ENCODE results near the gene TNIK.

The TNIK gene

GRCh38 chr3:171138027-171138426 is 322.2 kb downstream of the TNIK start:
- no peaks in the 10 kb centered on the region for H3K9me3 ChIP-seq (ENCODE audit: control insufficient read depth, low read length)
- H4K91ac ChIP-seq (ENCODE audit: low read length), result no peak overlapping the region
- no peak overlapping the region for H2BK15ac ChIP-seq (ENCODE audit: low read depth, poor library complexity, severe bottlenecking)
- 100% methylated on average over 2 of the region's 2 CpGs for WGBS
- no peak overlapping the region for H2BK5ac ChIP-seq (ENCODE audit: low read depth, low read length, poor library complexity, severe bottlenecking)
- H3K4me3 ChIP-seq (ENCODE audit: insufficient read depth in 1 of 2, low read depth in 1 of 2, low read length in 2 of 2), result no peak overlapping the region
- H3K9ac ChIP-seq (ENCODE audit: low read length), result no peak overlapping the region
- no peak overlapping the region for H3K14ac ChIP-seq (ENCODE audit: low read length in 2 of 2)
- peak overlapping the region; percentile 17 for H2AK5ac ChIP-seq (ENCODE audit: low read length, severe bottlenecking)
- no peak overlapping the region for H2BK120ac ChIP-seq (ENCODE audit: low read depth, low read length)
- no peak overlapping the region for H3K23ac ChIP-seq (ENCODE audit: low read length in 2 of 2)
- no peaks in the 10 kb centered on the region for H3K27me3 ChIP-seq (ENCODE audit: control insufficient read depth in 1 of 2, insufficient read depth in 1 of 2, low read length in 2 of 2)
- H3K27ac ChIP-seq (ENCODE audit: low read length, poor library complexity, severe bottlenecking), result peak overlapping the region; percentile 42
- H3K4me1 ChIP-seq (ENCODE audit: control insufficient read depth, insufficient read depth, low read depth, low read length), result peaks cover 9% of the 10 kb centered on the region
- H3K79me1 ChIP-seq (replicated peaks; ENCODE audit: low read length, poor library complexity, severe bottlenecking), result peaks cover 4% of the 10 kb centered on the region
- no peak overlapping the region for H3K4me2 ChIP-seq (ENCODE audit: low read length, poor library complexity, severe bottlenecking)
- DNase-seq, result no peak
- H3K4ac ChIP-seq (ENCODE audit: low read depth in 1 of 2, low read length in 2 of 2), result no peak overlapping the region
- peaks cover 6 to 20% of the 10 kb centered on the region in 2 experiments for H3K36me3 ChIP-seq (ENCODE audit: control insufficient read depth in 1 of 2, insufficient read depth in 2 of 2, low read depth in 1 of 2, low read length in 2 of 2)
- no peak overlapping the region for H2BK12ac ChIP-seq (ENCODE audit: low read length in 2 of 2)
- H3K18ac ChIP-seq (ENCODE audit: low read depth in 1 of 2, low read length in 2 of 2), result no peak overlapping the region
- H2AFZ ChIP-seq (ENCODE audit: low read depth, low read length), result no peak overlapping the region
- no peak overlapping the region for H4K8ac ChIP-seq (ENCODE audit: low read length)

GRCh38 chr3:171135549-171135948 is 324.7 kb downstream of the TNIK start:
- 56% methylated on average over 1 of the region's 1 CpG for WGBS
- DNase-seq, result peak; percentile 80

DNA sequence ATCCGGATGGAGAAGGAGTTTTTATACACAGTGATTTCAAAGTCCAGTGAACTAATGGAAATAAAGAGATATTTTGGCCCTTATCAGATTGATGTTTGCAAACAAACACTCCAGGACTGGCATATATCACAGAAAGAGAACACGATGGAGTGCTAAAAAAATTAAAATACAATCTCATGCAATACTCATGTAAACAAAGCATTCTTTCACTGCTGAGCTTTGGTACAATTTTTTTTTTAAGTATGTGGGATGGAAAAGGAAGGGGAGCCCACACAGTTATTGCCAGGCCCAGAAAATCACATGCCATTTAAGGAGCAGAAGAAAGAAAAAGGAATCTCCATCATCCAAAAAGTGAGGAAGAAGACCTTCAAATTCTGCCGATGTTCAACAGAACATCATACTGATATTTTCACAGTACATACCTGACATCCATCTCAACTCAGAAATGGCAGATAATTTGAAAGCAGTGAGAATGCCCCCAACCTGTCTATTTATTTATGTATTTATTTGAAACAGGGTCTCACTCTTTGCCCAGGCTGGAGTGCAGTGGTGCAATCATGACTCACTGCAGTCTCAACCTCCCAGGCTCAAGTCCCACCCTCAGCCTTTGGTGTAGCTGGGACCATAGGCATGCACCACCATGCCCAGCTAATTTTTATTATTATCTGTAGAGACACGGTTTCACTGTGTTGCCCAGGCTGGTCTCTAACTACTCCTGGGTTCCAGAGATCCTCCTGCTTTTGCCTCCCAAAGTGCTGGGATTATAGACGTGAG is 326.2 kb downstream of the TNIK start:
- H3K9ac ChIP-seq (ENCODE audit: low read length), result no peak overlapping the region
- peak; percentile 30 for DNase-seq
- peak overlapping the region; percentile 48 for H3K27ac ChIP-seq (ENCODE audit: low read length, poor library complexity, severe bottlenecking)
- H3K14ac ChIP-seq (ENCODE audit: low read length in 2 of 2), result no peak overlapping the region
- H3K4me3 ChIP-seq (ENCODE audit: insufficient read depth in 1 of 2, low read depth in 1 of 2, low read length in 2 of 2), result no peak overlapping the region
- H2BK5ac ChIP-seq (ENCODE audit: low read depth, low read length, poor library complexity, severe bottlenecking), result no peak overlapping the region
- no peak overlapping the region for H2BK15ac ChIP-seq (ENCODE audit: low read depth, poor library complexity, severe bottlenecking)
- no peak overlapping the region for H2BK120ac ChIP-seq (ENCODE audit: low read depth, low read length)
- peak overlapping the region; percentile 92 for H2AK5ac ChIP-seq (ENCODE audit: low read length, severe bottlenecking)
- H3K9me3 ChIP-seq (ENCODE audit: control insufficient read depth, low read length), result no peaks in the 10 kb centered on the region
- WGBS, result 89% methylated on average over 2 of the region's 5 CpGs
- H3K4ac ChIP-seq (ENCODE audit: low read depth in 1 of 2, low read length in 2 of 2), result no peak overlapping the region
- no peak overlapping the region for H3K4me2 ChIP-seq (ENCODE audit: low read length, poor library complexity, severe bottlenecking)
- H3K36me3 ChIP-seq (ENCODE audit: control insufficient read depth in 1 of 2, insufficient read depth in 2 of 2, low read depth in 1 of 2, low read length in 2 of 2), result peaks cover 0 to 8% of the 10 kb centered on the region in 2 experiments
- peaks cover 7% of the 10 kb centered on the region for H3K4me1 ChIP-seq (ENCODE audit: control insufficient read depth, insufficient read depth, low read depth, low read length)
- no peak overlapping the region for H4K91ac ChIP-seq (ENCODE audit: low read length)
- no peak overlapping the region for H2AFZ ChIP-seq (ENCODE audit: low read depth, low read length)
- no peak overlapping the region for H2BK12ac ChIP-seq (ENCODE audit: low read length in 2 of 2)
- no peak overlapping the region for H3K23ac ChIP-seq (ENCODE audit: low read length in 2 of 2)
- no peak overlapping the region for H4K8ac ChIP-seq (ENCODE audit: low read length)
- H3K27me3 ChIP-seq (ENCODE audit: control insufficient read depth in 1 of 2, insufficient read depth in 1 of 2, low read length in 2 of 2), result no peaks in the 10 kb centered on the region
- peak overlapping the region in 1 of 2 experiments; percentile 12 for H3K18ac ChIP-seq (ENCODE audit: low read depth in 1 of 2, low read length in 2 of 2)
- peaks cover 4% of the 10 kb centered on the region for H3K79me1 ChIP-seq (replicated peaks; ENCODE audit: low read length, poor library complexity, severe bottlenecking)

More at GRCh38 chr3:171135549-171135948, 324.7 kb downstream of the TNIK start:
- Histone ChIP-seq H2BK15ac (ENCODE audit: low read depth, poor library complexity, severe bottlenecking) (no peak overlapping the region), H2AFZ (ENCODE audit: low read depth, low read length) (no peak overlapping the region), H3K4ac (ENCODE audit: low read depth in 1 of 2, low read length in 2 of 2) (no peak overlapping the region), H4K8ac (ENCODE audit: low read length) (no peak overlapping the region), H3K14ac (ENCODE audit: low read length in 2 of 2) (no peak overlapping the region), H2BK5ac (ENCODE audit: low read depth, low read length, poor library complexity, severe bottlenecking) (no peak overlapping the region), H3K36me3 (ENCODE audit: control insufficient read depth in 1 of 2, insufficient read depth in 2 of 2, low read depth in 1 of 2, low read length in 2 of 2) (peaks cover 0 to 20% of the 10 kb centered on the region in 2 experiments), H2BK120ac (ENCODE audit: low read depth, low read length) (no peak overlapping the region), H4K91ac (ENCODE audit: low read length) (no peak overlapping the region), H3K27ac (ENCODE audit: low read length, poor library complexity, severe bottlenecking) (no peak overlapping the region), H3K79me1 (replicated peaks; ENCODE audit: low read length, poor library complexity, severe bottlenecking) (peaks cover 4% of the 10 kb centered on the region), H3K9me3 (ENCODE audit: control insufficient read depth, low read length) (no peaks in the 10 kb centered on the region), H3K4me2 (ENCODE audit: low read length, poor library complexity, severe bottlenecking) (no peak overlapping the region), H3K4me3 (ENCODE audit: insufficient read depth in 1 of 2, low read depth in 1 of 2, low read length in 2 of 2) (no peak overlapping the region), H3K18ac (ENCODE audit: low read depth in 1 of 2, low read length in 2 of 2) (peak overlapping the region in 1 of 2 experiments; percentile 22), H3K27me3 (ENCODE audit: control insufficient read depth in 1 of 2, insufficient read depth in 1 of 2, low read length in 2 of 2) (no peaks in the 10 kb centered on the region), H3K9ac (ENCODE audit: low read length) (no peak overlapping the region), H3K23ac (ENCODE audit: low read length in 2 of 2) (no peak overlapping the region), H3K4me1 (ENCODE audit: control insufficient read depth, insufficient read depth, low read depth, low read length) (peaks cover 7% of the 10 kb centered on the region), H2BK12ac (ENCODE audit: low read length in 2 of 2) (no peak overlapping the region), H2AK5ac (ENCODE audit: low read length, severe bottlenecking) (peak overlapping the region; percentile 92)

DNA sequence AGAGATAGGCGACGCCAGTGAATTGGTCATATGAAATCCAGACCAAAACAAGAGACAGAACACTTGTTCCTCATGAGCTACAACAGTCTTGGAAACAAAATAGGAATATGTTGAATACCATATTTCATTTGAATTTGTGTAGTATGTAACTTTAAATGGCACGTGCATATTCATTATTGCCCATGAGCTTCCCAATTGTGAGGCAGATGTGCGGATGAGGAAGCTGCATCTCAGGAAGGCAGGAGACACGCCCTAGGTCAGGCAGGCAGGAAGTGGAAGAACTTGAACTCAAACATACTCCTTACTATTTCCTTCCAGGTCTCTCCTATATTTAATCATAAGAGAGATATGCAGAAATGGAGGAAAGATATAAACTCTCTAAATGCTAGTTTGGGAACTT is 326.9 kb downstream of the TNIK start:
- Histone ChIP-seq H2BK120ac (ENCODE audit: low read depth, low read length) (no peak overlapping the region), H3K27ac (ENCODE audit: low read length, poor library complexity, severe bottlenecking) (peak overlapping the region; percentile 92), H3K4ac (ENCODE audit: low read depth in 1 of 2, low read length in 2 of 2) (no peak overlapping the region), H3K9ac (ENCODE audit: low read length) (no peak overlapping the region), H3K79me1 (replicated peaks; ENCODE audit: low read length, poor library complexity, severe bottlenecking) (peaks cover 6% of the 10 kb centered on the region), H3K23ac (ENCODE audit: low read length in 2 of 2) (no peak overlapping the region), H2BK12ac (ENCODE audit: low read length in 2 of 2) (no peak overlapping the region), H3K9me3 (ENCODE audit: control insufficient read depth, low read length) (no peaks in the 10 kb centered on the region), H3K27me3 (ENCODE audit: control insufficient read depth in 1 of 2, insufficient read depth in 1 of 2, low read length in 2 of 2) (no peaks in the 10 kb centered on the region), H3K36me3 (ENCODE audit: control insufficient read depth in 1 of 2, insufficient read depth in 2 of 2, low read depth in 1 of 2, low read length in 2 of 2) (peaks cover 0 to 10% of the 10 kb centered on the region in 2 experiments), H3K4me2 (ENCODE audit: low read length, poor library complexity, severe bottlenecking) (no peak overlapping the region), H4K91ac (ENCODE audit: low read length) (no peak overlapping the region), H3K18ac (ENCODE audit: low read depth in 1 of 2, low read length in 2 of 2) (no peak overlapping the region), H3K4me1 (ENCODE audit: control insufficient read depth, insufficient read depth, low read depth, low read length) (peaks cover 9% of the 10 kb centered on the region), H3K14ac (ENCODE audit: low read length in 2 of 2) (no peak overlapping the region), H3K4me3 (ENCODE audit: insufficient read depth in 1 of 2, low read depth in 1 of 2, low read length in 2 of 2) (no peak overlapping the region), H2BK5ac (ENCODE audit: low read depth, low read length, poor library complexity, severe bottlenecking) (peak overlapping the region; percentile 86), H2AK5ac (ENCODE audit: low read length, severe bottlenecking) (peak overlapping the region; percentile 89), H2BK15ac (ENCODE audit: low read depth, poor library complexity, severe bottlenecking) (no peak overlapping the region), H2AFZ (ENCODE audit: low read depth, low read length) (no peak overlapping the region), H4K8ac (ENCODE audit: low read length) (no peak overlapping the region)
- no peak for DNase-seq
- WGBS, result 68% methylated on average over 3 of the region's 5 CpGs
